Dermis blood vessel endothelial cell (primary cell): ENCODE results near the gene TM2D3. TPM values are rescaled to one million over a fixed set of nuclear protein-coding genes. Genes with fewer than 3 reads are reported as not detected.

ENCODE experiments used
- DNase-seq: peaks from one replicate; pipeline ENCODE4 v3.0.0; 2010
- total RNA-seq: library from RNA; depleted of rRNA; stranded (reverse); fragments of >200 nt; gene quantifications from 2 replicates; pipeline ENCODE4 v1.2.3, GENCODE V29; 2014

The TM2D3 gene
- total RNA-seq = 31.0 and 44.4 TPM in 2 replicates

DNA sequence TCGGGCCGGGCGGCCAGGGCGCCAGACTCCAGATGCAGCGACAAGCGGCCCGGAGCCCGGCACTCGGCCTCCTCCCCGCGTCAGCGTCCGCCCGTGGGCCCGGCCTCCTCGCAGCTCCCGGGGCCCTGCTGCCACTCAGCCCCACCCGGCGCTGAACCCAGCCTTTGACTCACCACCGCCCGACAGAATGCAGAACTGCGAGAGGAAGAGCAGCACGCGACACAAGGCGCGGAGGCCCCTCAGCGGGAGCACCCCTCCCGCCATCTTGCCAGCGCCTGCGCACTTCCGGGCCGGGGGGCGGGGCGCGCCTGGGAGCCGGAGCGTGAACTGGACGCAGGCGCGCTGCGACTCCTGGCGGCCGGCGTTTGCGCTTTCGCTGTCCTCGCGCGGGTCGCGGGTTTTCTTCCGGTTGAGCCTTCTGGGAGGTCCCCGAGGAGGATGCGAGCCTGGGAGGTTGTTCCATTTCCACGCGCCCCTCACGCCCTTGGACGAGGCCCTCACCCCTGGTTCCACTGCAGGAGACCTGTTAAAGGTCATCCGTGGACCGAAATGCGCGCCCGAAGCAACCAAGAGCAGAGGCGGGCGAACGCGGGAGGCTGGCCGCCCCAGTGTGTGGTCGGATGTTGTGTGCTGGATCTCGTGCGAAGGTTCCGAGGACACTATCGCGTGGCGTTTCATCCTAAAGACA lies at the start of gene TM2D3:
Gene TM2D3 (minus strand): TSS at position 284 of the 688 bp plus-strand sequence. CDS start 20 bp downstream, at position 264.
- DNase-seq = peak; percentile 96

DNA sequence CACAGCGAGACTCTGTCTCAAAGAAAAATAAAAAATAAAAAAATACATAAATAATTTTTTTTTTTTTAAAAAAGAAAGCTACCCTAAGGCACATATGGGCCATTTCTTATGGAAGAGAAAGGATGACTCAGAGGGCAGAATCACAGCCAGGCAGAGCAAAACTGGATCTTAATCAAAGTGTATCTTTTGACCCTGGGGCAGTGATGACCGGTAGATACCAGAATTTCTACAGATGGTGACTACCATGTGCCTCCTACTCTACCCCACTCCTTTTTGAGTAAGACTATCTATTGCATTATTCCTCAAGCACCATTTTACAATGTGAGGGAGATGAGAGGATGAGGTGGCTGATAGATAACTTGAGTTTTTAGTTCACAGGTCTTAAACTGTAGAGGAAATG lies 46.1 kb upstream of the TM2D3 start:
- no peak for DNase-seq

- DNase-seq = no peak
These were observed 45.3 kb upstream of the TM2D3 start for GRCh38 chr15:101697488-101697887.

DNA sequence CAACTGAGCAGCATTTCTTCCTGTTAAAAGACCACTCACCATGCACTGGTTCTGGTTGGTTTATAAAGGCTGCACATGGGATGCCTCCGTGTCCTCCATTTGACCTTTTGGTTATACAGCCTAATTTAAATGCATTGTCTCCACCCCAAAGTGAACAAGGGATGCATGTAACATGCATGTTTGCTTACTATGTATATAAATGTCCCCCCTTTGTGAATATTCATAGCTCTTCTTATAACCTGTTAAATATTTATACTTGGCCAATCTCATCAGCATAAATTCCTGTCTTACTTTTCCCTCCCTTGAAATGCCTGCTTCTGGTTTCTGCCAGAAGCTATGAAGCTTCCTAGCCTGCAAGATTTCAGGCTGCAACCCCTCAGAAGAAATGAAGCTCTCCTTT lies 44.6 kb upstream of the TM2D3 start:
- DNase-seq = no peak

GRCh38 chr15:101694261-101694660 lies 42.1 kb upstream of the TM2D3 start:
- no peak for DNase-seq

GRCh38 chr15:101692801-101693598 lies 40.8 kb upstream of the TM2D3 start:
- no peak for DNase-seq

DNA sequence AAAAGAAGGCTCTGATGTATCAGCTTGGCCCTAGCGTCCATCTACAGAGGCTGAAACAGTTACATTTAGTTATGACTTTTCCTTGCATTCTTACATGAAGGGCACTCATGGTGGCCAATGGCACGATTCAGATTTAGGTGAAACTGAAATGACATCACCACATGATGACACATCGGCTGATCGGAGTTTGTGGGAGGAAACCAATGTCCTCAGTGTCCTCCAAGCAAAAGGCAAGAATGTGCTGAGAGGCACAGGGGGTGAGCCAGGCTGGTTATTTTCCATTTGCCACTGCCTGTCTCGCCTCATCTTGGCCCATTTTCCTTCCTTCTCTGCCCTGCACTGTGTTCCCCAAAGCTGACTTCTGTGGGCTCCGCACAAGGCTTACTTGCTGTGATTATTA lies 37.7 kb upstream of the TM2D3 start:
- no peak for DNase-seq

- no peak for DNase-seq
These were observed 34.5 kb upstream of the TM2D3 start for GRCh38 chr15:101686718-101687117.

DNA sequence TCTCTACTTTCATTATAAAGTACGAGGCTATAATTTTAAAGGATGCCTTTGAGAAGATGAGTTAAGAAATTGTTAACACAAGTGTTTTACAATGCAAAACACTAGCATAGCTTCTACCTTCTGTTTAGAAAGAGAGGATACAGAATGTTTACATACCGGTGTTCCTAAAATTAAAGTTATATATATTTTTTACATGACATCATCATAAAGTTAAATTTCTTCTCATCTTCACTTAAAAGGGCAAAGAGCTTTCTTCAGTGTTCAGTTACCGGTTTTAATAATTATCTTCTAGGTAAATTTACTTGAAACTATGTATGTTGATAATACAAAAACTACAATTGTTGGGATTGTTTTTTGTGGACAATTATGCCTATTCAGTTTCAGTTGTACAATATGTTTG lies 32.7 kb upstream of the TM2D3 start:
- DNase-seq = no peak

- DNase-seq = no peak
These were observed 32.2 kb upstream of the TM2D3 start for GRCh38 chr15:101684384-101684783.

DNA sequence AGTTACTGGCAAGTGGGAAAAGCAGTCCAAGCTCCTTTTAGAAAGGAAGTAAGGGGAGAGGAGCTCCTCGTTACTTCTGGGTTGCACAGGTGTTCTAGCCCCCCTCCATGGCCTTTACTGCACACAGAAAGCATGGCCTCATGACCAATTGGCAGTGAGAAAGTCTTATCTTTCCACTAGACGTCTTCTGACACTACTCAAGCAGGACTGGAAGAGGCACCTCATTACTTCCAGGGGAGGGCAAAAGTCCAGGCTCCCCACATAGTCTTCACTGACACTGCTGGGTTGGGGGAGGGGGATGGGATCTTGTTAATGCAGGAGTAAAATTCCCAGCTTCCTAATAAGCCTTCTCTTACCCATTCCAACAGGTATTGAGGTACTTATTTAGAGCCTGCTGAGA lies 27.6 kb upstream of the TM2D3 start:
- no peak for DNase-seq

- DNase-seq = no peak
These were observed 24.7 kb upstream of the TM2D3 start for GRCh38 chr15:101676921-101677329.

GRCh38 chr15:101675796-101676582 lies 23.8 kb upstream of the TM2D3 start:
- peak; percentile 29 for DNase-seq

DNA sequence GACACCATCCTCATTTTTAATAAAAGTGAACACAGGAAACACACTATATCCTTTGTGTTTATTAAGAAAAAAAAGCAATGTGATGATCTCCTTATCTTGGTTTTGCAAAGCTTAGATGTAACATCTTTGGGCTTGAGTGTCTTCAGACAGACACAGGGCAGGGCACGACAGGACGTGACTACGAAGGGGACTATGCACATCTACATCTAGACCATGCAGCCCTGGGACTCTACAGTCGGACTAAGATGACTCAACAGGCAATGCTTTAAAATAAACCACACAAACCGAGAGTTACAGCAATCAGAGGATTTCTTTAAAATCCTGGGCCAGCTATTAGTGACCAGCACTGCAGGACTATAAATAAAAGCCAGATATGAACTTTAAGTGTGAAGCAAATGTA lies 22.8 kb upstream of the TM2D3 start:
- peak; percentile 25 for DNase-seq

GRCh38 chr15:101672298-101672697 lies 20.1 kb upstream of the TM2D3 start:
- DNase-seq = no peak

- no peak for DNase-seq
These were observed 17.6 kb upstream of the TM2D3 start for GRCh38 chr15:101669744-101670143.

DNA sequence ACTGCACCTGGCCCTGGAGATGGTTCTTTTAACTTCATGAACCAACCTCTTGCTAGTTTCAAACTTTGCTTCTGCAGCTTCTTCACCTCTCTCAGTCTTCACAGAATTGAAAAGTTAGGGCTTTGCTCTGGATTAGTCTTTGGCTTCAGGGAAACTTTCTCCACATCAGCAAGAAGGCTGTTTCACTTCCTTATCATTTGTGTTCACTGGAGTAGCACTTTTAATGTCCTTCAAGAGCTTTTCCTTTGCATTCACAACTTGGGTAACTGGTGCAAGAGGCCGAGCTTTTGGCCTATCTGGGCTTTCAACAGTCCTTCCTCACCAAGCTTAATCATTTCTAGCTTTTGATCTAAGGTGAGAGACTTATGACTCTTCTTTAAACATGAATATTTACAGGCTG lies 15.7 kb upstream of the TM2D3 start:
- no peak for DNase-seq

DNA sequence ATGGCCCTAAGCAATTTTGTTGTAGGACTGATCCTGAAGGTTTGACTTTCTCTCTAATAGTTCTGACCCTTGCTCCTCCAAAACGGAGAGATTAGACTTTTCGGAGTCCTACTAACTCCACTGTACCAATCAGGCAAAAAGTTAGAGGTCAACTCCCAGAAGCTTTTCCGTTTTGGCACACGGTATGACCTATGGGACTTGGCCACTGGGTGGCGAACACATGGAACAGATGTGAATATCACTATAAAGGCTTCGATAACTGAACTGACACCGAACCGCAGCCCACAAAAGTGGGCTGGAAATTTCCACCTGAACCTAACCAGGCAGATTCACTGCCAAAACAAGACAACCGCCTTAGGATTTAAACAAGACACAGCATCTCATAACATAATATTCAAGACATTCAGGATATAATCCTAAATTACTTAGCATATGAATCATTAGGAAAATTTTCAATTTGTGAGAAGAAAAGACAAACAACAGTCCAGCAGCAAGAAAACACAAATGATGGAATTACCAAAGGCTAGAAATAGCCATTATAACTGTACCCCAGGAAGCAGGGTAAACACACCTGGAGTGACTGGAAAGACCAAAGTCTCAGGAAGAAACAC lies 12.2 kb upstream of the TM2D3 start:
- DNase-seq = peak; percentile 65

DNA sequence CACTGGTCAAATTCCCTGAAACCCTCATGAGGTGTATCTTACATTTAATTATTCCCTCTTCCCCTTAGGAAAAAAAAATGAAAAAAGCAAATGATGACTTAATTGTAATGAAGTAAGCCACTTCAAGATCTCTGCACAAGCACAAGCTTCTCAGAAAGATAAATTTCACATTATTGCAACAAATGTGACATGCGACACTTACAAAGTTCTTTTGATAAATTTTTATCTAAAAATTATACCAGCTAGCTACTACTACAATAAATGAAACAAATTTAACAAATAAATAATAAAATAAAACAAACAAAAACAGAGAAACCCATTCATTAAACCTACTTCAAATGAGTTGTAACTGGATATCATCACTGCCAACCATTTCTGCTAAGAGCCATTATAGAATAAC lies 10.0 kb upstream of the TM2D3 start:
- DNase-seq = no peak

GRCh38 chr15:101660005-101660404 lies 7.8 kb upstream of the TM2D3 start:
- DNase-seq = no peak

GRCh38 chr15:101657968-101658784 lies 6.0 kb upstream of the TM2D3 start:
- peak; percentile 81 for DNase-seq

DNA sequence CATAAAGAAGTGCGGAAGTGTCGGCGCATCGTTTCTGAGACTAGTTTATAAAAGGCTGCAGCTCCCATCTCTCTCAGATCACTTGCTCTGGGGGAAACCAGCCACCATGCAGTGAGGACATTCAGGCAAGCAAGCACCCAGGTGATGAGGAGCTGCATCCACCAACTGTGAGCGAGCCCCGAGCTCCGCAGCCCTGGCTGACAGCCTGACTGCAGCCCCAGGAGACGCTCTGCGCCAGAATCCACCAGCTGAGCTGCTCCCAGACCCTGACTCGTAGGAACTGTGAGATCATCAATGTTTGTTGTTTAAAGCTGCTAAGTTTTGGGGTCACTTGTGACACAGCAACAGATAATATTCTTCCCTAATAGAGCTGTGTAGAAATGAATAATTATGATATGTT lies 5.0 kb upstream of the TM2D3 start:
- no peak for DNase-seq
